Renal cortical epithelial cell (primary cell): ENCODE results near the gene SLITRK6. TPM values are rescaled to one million over a fixed set of nuclear protein-coding genes. Genes with fewer than 3 reads are reported as not detected.
"Not testable (repeated sequence)": the region's sequence is repeated elsewhere in the genome, so short reads cannot be mapped to it uniquely, and the experiment has no call there.

Experiments used
- DNase-seq: peaks from one replicate; pipeline ENCODE4 v3.0.0-alpha.2; 2011; ENCODE audit warnings: low read depth
- total RNA-seq: library from RNA; depleted of rRNA; stranded (reverse); fragments of >200 nt; gene quantifications from 2 replicates; pipeline ENCODE4 v1.2.3, GENCODE V29; 2014

The SLITRK6 gene, protein sequence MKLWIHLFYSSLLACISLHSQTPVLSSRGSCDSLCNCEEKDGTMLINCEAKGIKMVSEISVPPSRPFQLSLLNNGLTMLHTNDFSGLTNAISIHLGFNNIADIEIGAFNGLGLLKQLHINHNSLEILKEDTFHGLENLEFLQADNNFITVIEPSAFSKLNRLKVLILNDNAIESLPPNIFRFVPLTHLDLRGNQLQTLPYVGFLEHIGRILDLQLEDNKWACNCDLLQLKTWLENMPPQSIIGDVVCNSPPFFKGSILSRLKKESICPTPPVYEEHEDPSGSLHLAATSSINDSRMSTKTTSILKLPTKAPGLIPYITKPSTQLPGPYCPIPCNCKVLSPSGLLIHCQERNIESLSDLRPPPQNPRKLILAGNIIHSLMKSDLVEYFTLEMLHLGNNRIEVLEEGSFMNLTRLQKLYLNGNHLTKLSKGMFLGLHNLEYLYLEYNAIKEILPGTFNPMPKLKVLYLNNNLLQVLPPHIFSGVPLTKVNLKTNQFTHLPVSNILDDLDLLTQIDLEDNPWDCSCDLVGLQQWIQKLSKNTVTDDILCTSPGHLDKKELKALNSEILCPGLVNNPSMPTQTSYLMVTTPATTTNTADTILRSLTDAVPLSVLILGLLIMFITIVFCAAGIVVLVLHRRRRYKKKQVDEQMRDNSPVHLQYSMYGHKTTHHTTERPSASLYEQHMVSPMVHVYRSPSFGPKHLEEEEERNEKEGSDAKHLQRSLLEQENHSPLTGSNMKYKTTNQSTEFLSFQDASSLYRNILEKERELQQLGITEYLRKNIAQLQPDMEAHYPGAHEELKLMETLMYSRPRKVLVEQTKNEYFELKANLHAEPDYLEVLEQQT
- 0.17 TPM in 1 of 2 replicates, not detected in the other for total RNA-seq

DNA sequence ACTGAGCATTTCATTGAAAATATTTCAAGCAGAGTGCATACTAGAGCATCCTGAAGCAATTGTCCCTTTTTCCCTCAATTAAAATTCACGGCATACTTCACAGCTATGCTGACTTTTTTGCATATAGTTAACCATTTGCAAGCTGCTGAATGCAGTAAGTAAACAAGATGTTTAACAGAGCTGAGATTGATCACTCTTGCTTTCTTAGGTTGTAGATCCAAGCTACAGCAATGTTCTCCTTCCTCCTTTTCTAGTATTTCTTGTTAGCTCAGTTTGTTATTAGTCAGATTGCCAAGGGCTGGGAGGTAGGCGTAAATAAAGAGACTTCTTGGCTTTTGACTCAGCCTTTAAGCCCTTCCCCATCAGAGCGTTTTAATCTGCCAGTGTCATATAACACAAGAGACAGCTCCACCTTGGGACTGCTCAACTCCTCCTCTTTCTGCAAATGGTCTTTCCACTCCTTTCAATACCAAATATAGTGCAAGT lies at the start of gene SLITRK6:
Gene SLITRK6, minus strand, starts transcription at position 323 of the 486 bp plus-strand sequence. CDS start 2,911 bp downstream, outside the sequence.
- peak; percentile 32 for DNase-seq

DNA sequence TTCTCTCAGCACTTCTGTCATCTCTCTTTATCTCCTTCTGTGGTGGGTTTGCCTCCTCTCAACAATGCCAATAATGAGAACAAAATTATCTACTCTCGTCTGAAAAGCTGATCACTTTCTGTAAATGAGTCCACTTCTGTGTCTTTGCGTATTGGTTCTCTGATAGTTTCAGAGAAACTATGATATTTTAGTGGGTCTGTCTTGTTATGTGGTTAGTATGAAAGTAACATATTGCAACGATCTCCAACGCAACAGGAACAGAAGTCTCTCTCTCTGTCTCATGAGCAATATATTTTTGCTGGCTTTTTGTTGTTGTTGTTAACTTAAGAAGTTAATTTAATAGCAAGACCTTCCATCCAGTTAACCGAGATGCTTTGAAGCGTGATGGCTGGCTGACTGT lies 47.8 kb upstream of the SLITRK6 start:
- DNase-seq: no peak

DNA sequence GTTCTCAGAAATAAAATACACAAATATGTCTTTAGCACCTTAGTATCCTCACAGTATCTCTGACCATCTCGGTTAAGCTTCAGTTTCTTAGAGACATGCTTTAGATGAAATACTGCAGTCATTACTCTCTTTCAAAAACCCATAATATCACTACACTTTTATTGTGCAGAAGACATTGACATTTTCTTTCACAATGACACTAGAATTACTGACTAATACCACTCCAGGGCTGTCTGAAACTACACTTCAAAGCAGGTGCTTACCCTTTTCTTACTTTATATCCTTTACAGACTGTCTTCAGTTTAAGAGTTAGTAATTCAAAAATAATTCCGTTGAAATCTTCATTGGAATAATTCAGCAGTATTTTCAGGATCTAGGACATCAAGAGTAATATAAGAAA lies 42.2 kb upstream of the SLITRK6 start:
- DNase-seq: no peak

DNA sequence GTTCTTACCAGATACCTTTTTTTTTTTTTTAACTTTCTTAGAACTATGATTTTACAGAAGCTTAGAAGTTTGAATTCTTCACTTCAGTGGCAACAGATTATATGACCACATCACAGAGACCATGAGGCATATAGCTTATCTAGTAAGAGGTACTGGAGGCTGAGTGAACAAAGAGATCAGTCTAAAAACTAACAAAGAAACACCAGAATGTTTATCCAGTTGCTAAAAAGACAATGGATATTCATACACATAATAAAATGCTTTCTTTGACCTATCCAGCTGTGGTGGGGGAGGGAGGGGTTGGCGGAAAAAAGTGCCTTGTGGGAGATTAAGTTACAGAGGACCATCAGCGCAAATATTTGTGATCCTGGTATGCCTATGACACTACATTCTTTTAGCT lies 34.7 kb upstream of the SLITRK6 start:
- no peak for DNase-seq

DNA sequence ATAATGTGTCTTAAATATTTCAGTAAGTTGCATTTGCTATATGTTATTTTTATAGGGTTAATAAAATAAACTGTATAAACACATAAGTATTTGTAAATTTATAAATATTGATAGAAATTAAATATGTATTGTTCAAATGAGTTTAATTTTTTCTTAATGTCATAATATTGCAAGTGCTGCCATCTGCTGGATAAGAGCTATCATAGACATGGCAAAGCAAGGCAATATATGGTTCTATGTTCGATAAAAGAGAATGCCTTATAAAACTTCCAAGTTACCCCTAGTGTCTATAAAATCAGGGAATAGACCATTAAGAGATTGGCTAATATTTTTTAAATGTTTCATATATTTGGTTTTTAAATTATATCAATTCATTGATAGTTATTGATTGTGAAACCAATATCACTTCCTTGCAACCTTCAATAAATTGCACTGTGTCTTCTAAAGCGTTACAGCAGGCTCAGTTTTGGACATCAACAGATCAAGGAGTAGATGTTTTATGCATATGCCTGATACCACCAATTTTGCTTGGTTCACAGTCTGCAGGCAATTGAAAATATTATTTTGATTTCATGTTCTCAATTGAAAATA lies 29.0 kb upstream of the SLITRK6 start:
- DNase-seq: peak; percentile 8

DNA sequence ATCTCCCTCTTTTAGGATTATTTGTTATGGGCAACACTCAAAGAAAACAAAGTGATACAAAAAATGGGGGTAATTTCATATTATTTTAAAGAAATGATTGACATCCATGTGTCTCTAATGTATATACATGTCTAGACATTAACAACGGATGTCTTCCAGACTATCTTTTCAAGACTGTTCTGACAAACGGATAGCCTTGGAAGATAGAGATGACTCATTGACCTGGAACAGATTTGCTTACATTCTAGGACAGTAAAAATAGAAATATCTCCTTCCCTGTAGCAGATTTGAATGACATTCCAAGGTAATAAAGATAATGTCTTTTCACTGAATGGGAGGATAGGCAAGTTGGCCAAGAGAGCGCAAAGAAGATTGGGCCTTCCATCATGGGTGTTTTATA lies 26.2 kb upstream of the SLITRK6 start:
- no peak for DNase-seq

DNA sequence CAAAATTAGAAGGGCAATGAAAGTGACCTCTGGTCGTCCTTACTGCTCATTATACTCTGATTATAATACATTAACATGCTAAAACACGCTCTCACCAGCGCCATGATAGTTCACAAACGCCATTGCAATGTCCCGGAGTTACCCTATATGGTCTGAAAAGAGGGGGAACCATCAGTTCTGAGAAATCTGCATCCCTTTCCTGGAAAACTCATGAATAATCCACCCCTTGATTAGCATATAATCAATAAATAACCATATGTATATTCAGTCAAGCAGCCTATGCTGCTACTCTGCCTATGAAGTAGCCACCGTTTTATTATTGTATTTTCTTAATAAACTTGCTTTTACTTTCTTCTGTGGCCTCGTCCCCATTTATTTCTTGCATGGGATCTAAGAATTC lies 24.6 kb upstream of the SLITRK6 start:
- DNase-seq: no peak

DNA sequence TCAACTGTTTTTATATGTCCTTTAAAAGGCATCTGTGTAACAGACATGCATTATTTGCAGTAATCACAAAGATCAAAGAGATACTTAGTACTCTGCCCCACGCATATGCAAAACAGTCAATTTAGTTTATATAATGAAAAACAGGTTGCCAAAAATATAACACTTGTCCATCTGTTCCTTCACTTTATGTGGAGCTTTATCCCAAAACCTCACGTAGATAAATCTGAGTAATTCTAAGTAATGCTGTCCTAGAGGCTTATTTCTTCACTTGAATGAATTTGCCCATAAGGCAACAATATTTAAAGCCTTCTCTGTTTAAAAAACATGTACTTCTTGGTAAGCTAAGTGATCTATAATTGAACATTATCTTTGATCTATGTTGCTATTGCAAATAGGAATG lies 20.3 kb upstream of the SLITRK6 start:
- no peak for DNase-seq

DNA sequence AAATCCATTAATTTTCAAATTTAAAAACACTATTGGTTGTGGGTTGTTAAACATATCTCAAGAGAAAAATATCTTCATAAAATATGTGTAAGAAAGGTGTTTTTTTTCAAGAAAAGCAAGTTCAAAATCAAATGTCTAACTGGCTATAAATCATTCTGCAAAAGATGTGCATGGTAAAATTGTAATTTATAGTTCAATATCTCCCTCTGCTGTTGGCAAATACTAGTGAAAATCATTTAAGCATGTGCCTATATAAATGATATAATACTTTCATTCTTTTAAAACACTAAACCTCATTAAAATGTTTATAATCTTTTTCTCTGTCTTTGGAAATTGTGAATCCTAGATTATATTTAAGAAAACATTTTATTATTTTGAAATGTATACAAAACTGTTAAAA lies 17.2 kb upstream of the SLITRK6 start:
- no peak for DNase-seq

DNA sequence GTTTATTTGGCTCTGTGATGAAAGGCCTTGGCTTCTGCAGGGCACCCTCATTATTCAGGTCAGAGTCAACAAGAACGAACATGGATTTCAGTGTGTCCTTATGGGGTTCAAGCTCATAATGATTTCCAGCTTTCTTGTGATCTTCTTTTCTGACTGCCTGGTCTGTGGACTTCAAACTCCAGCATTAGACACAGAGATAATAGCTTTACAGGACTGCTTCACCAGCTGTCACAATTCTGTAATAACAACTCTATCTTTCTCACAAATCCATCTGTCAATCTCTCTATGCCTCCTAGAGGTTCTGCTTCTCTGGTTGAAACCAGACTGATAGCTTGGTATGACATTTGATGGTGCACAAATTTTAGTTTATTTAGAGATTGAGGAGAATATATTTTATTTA lies 13.1 kb upstream of the SLITRK6 start:
- no peak for DNase-seq

DNA sequence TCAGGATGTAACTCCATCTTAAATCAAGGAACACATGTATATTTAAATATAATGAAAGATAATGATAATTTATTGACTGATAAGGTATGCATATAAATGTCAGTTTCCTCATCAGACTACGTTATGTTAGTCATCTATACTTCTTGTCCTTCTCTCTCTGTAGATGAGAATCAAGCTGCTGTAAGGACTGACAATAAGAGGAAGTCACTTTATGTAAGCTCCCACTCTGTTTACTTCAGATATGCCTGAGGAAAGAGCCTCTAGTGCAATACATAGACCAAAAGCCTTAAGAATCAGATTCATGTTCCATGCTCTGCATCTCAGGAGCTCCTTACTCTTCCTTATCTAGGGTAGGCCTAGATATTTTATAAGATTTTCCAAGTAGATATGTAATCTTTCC lies 9.6 kb upstream of the SLITRK6 start:
- no peak for DNase-seq

DNA sequence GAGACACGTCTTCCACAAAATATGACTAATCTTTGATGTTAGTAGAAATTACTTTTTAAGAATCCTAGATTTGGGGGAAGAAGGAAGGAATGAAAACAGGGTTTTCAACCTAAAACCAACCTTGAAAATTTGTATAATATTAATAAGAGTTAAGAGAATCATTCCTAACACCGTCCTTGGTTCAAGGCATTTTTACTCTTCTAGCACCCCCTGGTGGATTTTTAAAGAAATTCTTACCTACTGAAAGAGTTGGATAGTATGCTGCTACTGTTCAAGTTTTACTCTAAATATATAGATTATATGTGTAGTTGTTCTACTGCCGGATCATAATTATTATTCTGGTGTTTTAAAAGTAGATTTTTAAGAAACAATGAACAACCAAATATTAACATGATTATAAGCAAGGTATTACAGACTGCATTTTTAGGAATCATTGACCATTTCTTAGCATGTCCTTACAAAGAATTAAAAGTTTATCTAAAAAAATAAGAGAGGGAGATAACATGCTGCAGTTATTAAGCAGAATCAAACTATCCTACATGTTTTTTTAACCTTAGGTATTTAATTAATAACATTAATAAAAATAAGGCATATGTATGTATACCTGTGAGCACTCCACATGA lies 7.4 kb upstream of the SLITRK6 start:
- DNase-seq: peak; percentile 47

DNA sequence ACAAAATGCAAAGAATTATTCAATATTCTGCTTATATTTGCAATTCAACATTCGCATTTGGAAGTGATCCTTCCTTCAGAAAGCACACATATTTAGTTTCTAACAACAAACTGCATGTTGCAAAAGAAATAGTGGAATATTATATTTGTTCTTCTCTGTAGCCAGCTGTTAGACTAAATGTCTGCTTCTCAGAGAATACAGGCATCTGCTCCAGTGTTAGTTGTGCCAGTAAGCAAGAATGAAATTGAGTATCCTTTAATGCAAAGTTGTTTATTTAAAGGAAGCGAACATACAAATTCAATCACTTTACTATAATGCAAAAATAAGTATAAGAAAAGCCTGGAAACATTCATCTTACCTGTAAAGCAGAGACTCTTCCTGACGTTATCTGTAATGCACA lies 663 bp downstream of the SLITRK6 start:
- DNase-seq: no peak

DNA sequence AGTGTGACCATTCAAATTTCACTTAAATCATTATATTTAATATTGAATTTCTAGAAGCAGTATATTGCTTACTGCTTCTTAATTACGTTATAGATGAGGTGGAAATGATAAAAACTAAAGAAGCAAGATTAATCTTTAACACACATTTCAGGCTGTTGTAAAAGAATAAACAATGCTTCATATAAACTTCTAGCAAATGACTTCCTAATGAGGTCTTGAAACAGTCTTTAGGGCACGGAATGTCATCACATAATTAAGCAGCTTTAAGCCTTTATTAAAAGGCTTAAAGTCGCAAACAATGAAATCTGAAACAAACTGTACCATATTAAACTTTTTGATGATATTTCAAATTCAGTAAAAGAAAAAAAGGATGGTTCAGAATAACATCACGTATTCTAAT lies 1.9 kb downstream of the SLITRK6 start:
- no peak for DNase-seq

DNA sequence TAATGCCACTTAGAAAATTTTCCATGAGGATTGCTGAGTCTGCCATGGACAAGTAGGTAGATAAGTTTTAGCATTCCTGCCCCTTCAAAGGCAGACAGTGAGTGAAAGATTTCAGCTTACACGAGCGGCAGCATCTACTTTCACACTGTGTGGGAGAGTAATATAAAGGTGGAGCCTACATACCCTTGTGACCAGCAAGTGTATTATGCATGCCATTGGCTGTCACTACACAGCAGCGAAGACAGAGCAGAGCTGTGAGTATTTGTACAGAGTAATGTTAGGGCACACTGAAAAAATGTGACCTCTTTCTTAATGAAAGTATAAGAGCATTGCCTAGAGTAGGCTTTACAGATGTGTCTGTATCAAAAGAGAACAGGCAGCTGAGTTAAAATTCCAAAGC lies 14.0 kb downstream of the SLITRK6 start:
- DNase-seq: no peak

DNA sequence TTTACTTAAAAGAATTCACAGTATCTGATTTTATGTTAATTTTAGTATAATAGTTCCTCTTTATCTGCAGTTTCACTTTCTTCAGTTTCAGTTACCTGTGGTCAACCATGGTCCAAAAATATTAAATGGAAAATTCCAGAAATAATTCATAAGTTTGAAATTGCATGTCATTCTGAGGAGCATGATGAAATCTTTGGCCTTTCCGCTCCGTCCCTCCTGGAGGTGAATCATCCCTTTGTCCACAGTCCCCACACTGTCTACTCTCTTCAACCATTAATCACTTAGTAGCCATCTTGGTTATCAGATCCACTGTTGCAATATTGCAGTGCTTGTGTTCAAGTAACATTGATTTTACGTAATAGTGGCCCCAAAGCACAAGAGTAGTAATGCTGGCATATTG lies 26.9 kb downstream of the SLITRK6 start:
- DNase-seq: no peak

DNA sequence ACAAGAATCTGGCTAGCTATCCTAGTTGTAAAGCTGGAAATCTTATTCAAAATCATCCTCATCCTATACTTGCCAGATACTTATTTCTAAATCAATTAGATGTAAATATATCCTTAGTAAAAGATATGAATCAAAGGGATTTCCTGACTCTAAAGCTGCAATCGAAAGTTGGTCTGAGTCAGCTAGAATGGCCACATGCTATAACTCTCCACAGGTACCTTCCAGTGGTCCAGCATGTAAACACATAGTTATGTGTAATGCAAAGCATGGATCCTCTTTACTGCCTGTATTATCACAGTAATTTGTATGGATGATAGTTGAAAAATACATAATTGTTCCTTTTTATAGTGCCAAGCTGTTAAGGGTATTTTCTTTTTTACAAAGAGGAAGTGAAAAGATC lies 27.4 kb downstream of the SLITRK6 start:
- DNase-seq: no peak

DNA sequence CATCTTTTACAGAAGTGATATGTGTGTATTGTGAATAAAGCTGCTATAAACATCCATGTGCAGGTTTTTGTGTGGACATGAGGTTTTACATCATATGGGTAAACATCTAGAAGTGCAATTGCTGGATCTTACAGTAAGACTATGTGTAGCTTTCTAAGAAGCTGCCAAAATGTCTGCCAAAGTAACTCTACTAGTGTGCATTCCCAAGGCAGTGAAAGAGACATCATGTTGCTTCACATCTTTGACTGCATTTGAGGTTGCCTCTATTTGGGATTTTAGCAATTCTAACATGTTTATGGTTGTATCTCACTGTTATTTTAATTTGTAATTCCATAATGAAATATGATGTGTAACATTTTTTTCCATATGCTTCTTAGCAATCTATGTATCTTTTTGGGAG lies 30.3 kb downstream of the SLITRK6 start:
- DNase-seq: no peak

DNA sequence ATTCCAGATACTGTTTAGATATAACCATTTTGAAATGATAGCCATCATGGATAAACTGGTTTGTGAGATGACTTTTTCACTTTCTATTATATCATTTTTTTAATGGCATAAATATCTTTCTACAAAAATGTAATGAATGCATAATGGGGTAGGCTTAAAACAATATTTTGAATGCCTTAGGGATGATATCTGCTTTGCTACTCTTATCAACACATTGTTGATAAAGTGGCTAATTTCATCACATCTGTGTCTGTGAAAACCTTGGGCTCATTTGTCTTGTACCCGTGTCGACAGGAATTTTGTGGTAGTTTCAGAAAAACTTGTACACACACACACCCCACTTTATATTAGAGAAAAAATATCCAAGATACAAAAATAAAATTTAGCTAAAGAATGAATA lies 44.1 kb downstream of the SLITRK6 start:
- no peak for DNase-seq

DNA sequence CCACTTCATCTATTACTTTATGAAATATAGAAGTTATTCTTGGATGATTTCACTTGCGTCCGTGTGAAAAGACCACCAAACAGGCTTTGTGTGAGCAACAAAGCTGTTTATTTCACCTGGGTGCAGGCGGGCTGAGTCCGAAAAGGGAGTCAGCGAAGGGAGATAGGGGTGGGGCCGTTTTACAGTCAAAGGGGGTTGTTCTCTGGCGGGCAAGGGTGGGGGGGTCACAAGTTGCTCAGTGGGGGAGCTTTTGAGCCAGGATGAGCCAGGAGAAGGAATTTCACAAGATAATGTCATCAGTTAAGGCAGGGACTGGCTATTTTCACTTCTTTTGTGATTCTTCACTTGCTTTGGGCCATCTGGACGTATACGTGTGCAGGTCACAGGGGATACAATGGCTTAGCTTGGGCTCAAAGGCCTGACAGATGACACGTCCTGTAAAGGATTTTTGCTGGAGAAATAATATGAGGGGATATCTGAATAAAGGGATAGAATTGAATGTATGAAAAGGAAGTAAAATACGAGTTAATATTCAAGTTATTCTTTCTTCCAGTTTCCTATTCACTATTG lies 55.9 kb downstream of the SLITRK6 start:
- DNase-seq: not testable (repeated sequence)
